Measurements from ENCODE around the gene B3GAT3. TPM values are rescaled to one million over a fixed set of nuclear protein-coding genes. Genes with fewer than 3 reads are reported as not detected.

Gene B3GAT3
- total RNA-seq, 2 donors from 2014 or later: 38.6 to 53.9 TPM

DNA sequence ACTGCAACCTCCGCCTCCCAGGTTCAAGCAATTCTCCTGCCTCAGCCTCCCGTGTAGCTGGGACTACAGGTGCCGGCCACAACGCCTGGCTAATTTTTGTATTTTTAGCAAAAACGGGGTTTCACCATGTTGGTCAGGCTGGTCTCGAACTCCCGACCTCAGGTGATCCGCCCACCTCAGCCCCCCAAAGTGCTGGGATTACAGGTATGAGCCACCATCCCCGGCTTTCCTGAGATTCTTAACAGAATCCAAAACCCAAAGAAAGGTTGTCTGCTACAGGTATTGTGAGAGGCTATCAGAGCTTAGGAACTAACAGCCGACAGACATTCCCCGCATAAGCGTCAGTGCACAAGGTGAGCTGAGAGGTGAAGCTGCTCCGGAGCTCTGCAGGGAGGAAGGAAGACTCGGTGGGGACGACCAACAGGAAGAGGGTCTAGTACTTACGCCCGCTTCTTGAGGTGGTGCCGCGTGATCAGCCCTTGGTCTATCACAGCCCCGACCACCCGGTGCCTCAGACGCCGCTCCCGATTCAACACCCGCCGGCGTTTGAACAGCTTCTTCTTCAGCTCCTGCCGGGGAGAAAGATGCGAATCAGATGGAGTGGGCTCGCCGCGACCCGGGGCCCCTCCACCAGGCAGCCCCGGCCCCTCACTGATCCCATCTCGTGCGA lies 42.8 kb upstream of the B3GAT3 start:
- H3K4me3 Mint-ChIP-seq: peak overlapping the region; percentile 98
- peak overlapping the region; percentile 97 for H3K27ac Mint-ChIP-seq
- 2% methylated on average over 28 to 36 of the region's 36 CpGs for WGBS, 2 experiments (ENCODE audit: insufficient coverage in 1 of 2, insufficient read length in 1 of 2)
- no peaks in the 10 kb centered on the region for H3K27me3 Mint-ChIP-seq (ENCODE audit: insufficient read depth)
- no peaks in the 10 kb centered on the region for H3K4me1 ChIP-seq (ENCODE audit: control insufficient read depth, insufficient read depth, low read length)
- peak; percentile 88 for DNase-seq
- H3K36me3 ChIP-seq (ENCODE audit: control insufficient read depth, insufficient read depth, low read length): peaks cover 25% of the 10 kb centered on the region
- no peaks in the 10 kb centered on the region for H3K27me3 ChIP-seq (ENCODE audit: control insufficient read depth, insufficient read depth, low read length, poor library complexity, severe bottlenecking)
- H3K9me3 Mint-ChIP-seq: no peaks in the 10 kb centered on the region
- H3K27ac ChIP-seq (ENCODE audit: low read depth, low read length): peak overlapping the region; percentile 87
- H3K4me3 ChIP-seq (ENCODE audit: low read length): peak overlapping the region; percentile 91
- peaks cover 34% of the 10 kb centered on the region for H3K36me3 Mint-ChIP-seq (ENCODE audit: low read depth)
- peaks cover 15% of the 10 kb centered on the region for H3K4me1 Mint-ChIP-seq
- TF ChIP-seq, protein P1, sequence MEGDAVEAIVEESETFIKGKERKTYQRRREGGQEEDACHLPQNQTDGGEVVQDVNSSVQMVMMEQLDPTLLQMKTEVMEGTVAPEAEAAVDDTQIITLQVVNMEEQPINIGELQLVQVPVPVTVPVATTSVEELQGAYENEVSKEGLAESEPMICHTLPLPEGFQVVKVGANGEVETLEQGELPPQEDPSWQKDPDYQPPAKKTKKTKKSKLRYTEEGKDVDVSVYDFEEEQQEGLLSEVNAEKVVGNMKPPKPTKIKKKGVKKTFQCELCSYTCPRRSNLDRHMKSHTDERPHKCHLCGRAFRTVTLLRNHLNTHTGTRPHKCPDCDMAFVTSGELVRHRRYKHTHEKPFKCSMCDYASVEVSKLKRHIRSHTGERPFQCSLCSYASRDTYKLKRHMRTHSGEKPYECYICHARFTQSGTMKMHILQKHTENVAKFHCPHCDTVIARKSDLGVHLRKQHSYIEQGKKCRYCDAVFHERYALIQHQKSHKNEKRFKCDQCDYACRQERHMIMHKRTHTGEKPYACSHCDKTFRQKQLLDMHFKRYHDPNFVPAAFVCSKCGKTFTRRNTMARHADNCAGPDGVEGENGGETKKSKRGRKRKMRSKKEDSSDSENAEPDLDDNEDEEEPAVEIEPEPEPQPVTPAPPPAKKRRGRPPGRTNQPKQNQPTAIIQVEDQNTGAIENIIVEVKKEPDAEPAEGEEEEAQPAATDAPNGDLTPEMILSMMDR (conservative IDR thresholded peaks at IDR 0.05): no peak
- H3K9me3 ChIP-seq (ENCODE audit: control insufficient read depth, low read length): no peaks in the 10 kb centered on the region
- H3K9ac ChIP-seq (ENCODE audit: extremely low read depth, low read length, poor library complexity, severe bottlenecking): peak overlapping the region; percentile 91

DNA sequence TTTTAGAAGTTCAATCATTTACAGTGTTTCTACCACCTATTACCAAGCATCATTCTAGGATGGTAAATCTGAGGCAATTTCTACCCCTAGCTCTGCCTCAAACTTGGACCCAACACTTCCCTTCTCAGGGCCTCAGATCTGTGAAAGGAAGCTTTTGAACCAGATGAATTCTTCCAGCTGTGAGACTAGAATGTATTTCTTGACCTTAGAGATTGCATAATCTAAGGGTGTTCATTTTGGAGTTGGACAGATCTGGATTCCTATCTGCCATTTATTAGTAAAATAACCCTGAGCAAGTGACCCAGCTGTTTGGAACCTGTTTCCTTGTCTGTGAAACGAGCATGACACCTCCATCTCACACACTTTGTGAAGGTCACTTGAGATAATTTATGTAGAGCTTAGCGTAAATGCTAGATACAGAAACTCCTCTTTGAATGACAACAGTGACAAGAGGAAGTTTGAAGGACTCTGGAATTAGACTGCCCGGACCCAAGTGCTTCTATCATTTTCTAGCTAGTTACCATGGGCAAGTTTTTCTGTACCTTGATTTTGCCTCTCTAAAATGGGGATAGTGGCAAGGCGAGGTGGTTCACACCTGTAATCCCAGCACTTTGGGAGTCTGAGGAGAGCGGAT lies 35.1 kb upstream of the B3GAT3 start:
- Histone ChIP-seq H3K36me3 (ENCODE audit: control insufficient read depth, insufficient read depth, low read length) (no peaks in the 10 kb centered on the region), H3K4me3 (ENCODE audit: low read length) (no peak overlapping the region), H3K9ac (ENCODE audit: extremely low read depth, low read length, poor library complexity, severe bottlenecking) (no peak overlapping the region), H3K27me3 (ENCODE audit: control insufficient read depth, insufficient read depth, low read length, poor library complexity, severe bottlenecking) (no peaks in the 10 kb centered on the region), H3K4me1 (ENCODE audit: control insufficient read depth, insufficient read depth, low read length) (no peaks in the 10 kb centered on the region), H3K27ac (ENCODE audit: low read depth, low read length) (no peak overlapping the region), H3K9me3 (ENCODE audit: control insufficient read depth, low read length) (no peaks in the 10 kb centered on the region)
- Mint-ChIP-seq H3K36me3 (ENCODE audit: low read depth) (peaks cover 8% of the 10 kb centered on the region), H3K27me3 (ENCODE audit: insufficient read depth) (no peaks in the 10 kb centered on the region), H3K4me1 (peaks cover 5% of the 10 kb centered on the region), H3K9me3 (no peaks in the 10 kb centered on the region), H3K27ac (no peak overlapping the region), H3K4me3 (no peak overlapping the region)
- 71 to 84% methylated on average over 4 to 5 of the region's 5 CpGs for WGBS, 2 experiments (ENCODE audit: insufficient coverage in 1 of 2, insufficient read length in 1 of 2)
- TF ChIP-seq, protein P1 (conservative IDR thresholded peaks at IDR 0.05): no peak
- no peak for DNase-seq

DNA sequence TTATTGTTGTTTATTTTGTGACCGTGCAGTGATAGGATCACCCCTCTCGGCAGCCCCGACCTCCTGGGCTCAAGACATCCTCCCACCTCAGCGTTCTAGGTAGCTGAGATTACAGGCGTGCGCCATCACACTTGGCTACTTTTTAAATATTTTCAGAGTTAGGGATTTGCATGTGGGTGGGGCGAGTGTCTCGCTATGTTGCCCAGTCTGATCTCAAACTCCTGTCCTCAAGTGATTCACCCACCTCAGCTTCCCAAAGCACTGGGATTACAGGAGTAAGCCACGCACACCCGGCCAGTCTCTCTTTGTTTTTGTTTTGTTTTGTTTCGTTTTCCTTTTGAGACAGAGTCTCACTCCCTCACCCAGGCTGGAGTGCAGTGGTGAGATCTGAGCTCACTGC lies 32.5 kb upstream of the B3GAT3 start:
- Mint-ChIP-seq H3K4me1 (peaks cover 5% of the 10 kb centered on the region), H3K27ac (no peak overlapping the region), H3K4me3 (no peak overlapping the region), H3K36me3 (ENCODE audit: low read depth) (peaks cover 14% of the 10 kb centered on the region), H3K9me3 (no peaks in the 10 kb centered on the region), H3K27me3 (ENCODE audit: insufficient read depth) (no peaks in the 10 kb centered on the region)
- DNase-seq: no peak
- Histone ChIP-seq H3K27me3 (ENCODE audit: control insufficient read depth, insufficient read depth, low read length, poor library complexity, severe bottlenecking) (no peaks in the 10 kb centered on the region), H3K4me1 (ENCODE audit: control insufficient read depth, insufficient read depth, low read length) (no peaks in the 10 kb centered on the region), H3K4me3 (ENCODE audit: low read length) (no peak overlapping the region), H3K36me3 (ENCODE audit: control insufficient read depth, insufficient read depth, low read length) (peaks cover 6% of the 10 kb centered on the region), H3K9ac (ENCODE audit: extremely low read depth, low read length, poor library complexity, severe bottlenecking) (no peak overlapping the region), H3K27ac (ENCODE audit: low read depth, low read length) (no peak overlapping the region), H3K9me3 (ENCODE audit: control insufficient read depth, low read length) (no peaks in the 10 kb centered on the region)
- TF ChIP-seq, protein P1 (conservative IDR thresholded peaks at IDR 0.05): no peak
- 94 to 95% methylated on average over 6 to 11 of the region's 11 CpGs for WGBS, 2 experiments (ENCODE audit: insufficient coverage in 1 of 2, insufficient read length in 1 of 2)

All from endodermal cell (in vitro differentiated cells).